ENCODE measurements around the gene GRK3.

The GRK3 gene

DNA sequence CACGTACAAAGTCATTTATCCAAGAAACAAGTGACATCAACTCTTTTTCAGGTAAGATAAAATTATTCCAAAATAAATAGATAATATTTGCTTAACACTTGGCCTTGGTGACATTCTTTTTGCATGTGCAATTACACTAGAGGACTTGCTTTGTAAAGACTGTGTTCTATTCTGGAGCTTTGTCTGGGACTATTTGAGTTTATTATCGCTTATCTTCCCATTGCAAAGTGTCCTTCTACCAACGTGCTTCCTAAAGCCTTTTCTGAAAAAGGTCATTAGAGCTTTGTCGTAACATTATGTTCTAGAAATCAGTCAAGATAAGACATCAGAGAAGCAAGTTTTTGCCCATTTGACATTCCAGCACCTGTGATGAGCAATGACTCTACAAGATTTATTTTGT lies 99.2 kb downstream of the GRK3 start:
- Histone ChIP-seq H3K36me3 (ENCODE audit: insufficient read depth, low read length) (no peaks in the 10 kb centered on the region), H3K27ac (ENCODE audit: low read depth, low read length, poor library complexity, severe bottlenecking) (no peak overlapping the region), H3K9ac (ENCODE audit: low read length) (no peak overlapping the region), H3K27me3 (ENCODE audit: insufficient read depth, low read length) (no peaks in the 10 kb centered on the region), H3K79me2 (ENCODE audit: insufficient read depth, low read length) (no peaks in the 10 kb centered on the region), H3K9me2 (ENCODE audit: low read depth, low read length) (no peaks in the 10 kb centered on the region), H2AFZ (ENCODE audit: low read length) (no peak overlapping the region), H3K4me3 (ENCODE audit: low read depth, low read length, poor library complexity, severe bottlenecking) (no peak overlapping the region), H4K20me1 (ENCODE audit: insufficient read depth, low read length) (no peaks in the 10 kb centered on the region; the same call in 1 of the 2 replicates), H3K9me3 (ENCODE audit: low read length) (no peaks in the 10 kb centered on the region), H3K4me2 (ENCODE audit: low read length) (no peak overlapping the region), H3F3A (ENCODE audit: insufficient read depth, low read length) (no peaks in the 10 kb centered on the region), H3K4me1 (ENCODE audit: insufficient read depth, low read length, severe bottlenecking) (no peaks in the 10 kb centered on the region)
- TF ChIP-seq CTCF (IDR thresholded peaks at IDR 0.05; ENCODE audit: low read length) (no peak), EZH2 (IDR thresholded peaks at IDR 0.05; ENCODE audit: borderline replicate concordance, low read length) (no peak)

DNA sequence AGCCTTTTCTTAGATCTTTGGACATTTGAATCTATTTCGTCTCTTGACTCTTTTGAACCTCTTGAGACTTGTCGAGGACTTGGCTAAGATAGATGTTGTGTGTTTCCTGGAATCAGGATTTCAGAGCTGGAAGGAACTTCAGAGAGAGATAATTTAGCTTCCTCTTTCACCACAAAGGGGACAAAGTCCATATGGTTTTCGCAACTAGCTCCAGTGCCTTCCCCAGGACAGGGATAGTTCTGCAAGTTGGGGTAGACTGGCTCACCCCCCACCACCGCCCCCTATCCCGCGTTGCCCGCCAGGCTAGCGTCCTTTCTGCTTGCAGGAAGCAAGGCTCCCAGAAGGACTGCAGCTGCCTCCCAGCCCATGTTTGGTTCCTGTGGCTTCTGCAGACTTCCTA lies 101.8 kb downstream of the GRK3 start:
- H3K9me3 ChIP-seq (ENCODE audit: low read length): no peaks in the 10 kb centered on the region
- H3K27me3 ChIP-seq (ENCODE audit: insufficient read depth, low read length): no peaks in the 10 kb centered on the region
- H3K9ac ChIP-seq (ENCODE audit: low read length): no peak overlapping the region
- H3K4me3 ChIP-seq (ENCODE audit: low read depth, low read length, poor library complexity, severe bottlenecking): no peak overlapping the region
- no peak overlapping the region for H3K4me2 ChIP-seq (ENCODE audit: low read length)
- no peaks in the 10 kb centered on the region for H3F3A ChIP-seq (ENCODE audit: insufficient read depth, low read length)
- TF ChIP-seq CTCF (IDR thresholded peaks at IDR 0.05; ENCODE audit: low read length) (no peak), EZH2 (IDR thresholded peaks at IDR 0.05; ENCODE audit: borderline replicate concordance, low read length) (no peak)
- H2AFZ ChIP-seq (ENCODE audit: low read length): no peak overlapping the region
- no peaks in the 10 kb centered on the region; the same call in 1 of the 2 replicates for H4K20me1 ChIP-seq (ENCODE audit: insufficient read depth, low read length)
- no peaks in the 10 kb centered on the region for H3K9me2 ChIP-seq (ENCODE audit: low read depth, low read length)
- no peaks in the 10 kb centered on the region for H3K36me3 ChIP-seq (ENCODE audit: insufficient read depth, low read length)
- H3K27ac ChIP-seq (ENCODE audit: low read depth, low read length, poor library complexity, severe bottlenecking): no peak overlapping the region
- H3K4me1 ChIP-seq (ENCODE audit: insufficient read depth, low read length, severe bottlenecking): no peaks in the 10 kb centered on the region
- no peaks in the 10 kb centered on the region for H3K79me2 ChIP-seq (ENCODE audit: insufficient read depth, low read length)

- H3F3A ChIP-seq (ENCODE audit: insufficient read depth, low read length): no peaks in the 10 kb centered on the region
- H3K4me1 ChIP-seq (ENCODE audit: insufficient read depth, low read length, severe bottlenecking): no peaks in the 10 kb centered on the region
- no peak for TF ChIP-seq EZH2 (IDR thresholded peaks at IDR 0.05; ENCODE audit: borderline replicate concordance, low read length)
- no peak for TF ChIP-seq CTCF (IDR thresholded peaks at IDR 0.05; ENCODE audit: low read length)
- H3K27ac ChIP-seq (ENCODE audit: low read depth, low read length, poor library complexity, severe bottlenecking): no peak overlapping the region
- no peaks in the 10 kb centered on the region for H3K9me2 ChIP-seq (ENCODE audit: low read depth, low read length)
- no peaks in the 10 kb centered on the region for H3K9me3 ChIP-seq (ENCODE audit: low read length)
- H3K36me3 ChIP-seq (ENCODE audit: insufficient read depth, low read length): no peaks in the 10 kb centered on the region
- no peak overlapping the region for H3K4me3 ChIP-seq (ENCODE audit: low read depth, low read length, poor library complexity, severe bottlenecking)
- H2AFZ ChIP-seq (ENCODE audit: low read length): no peak overlapping the region
- no peak overlapping the region for H3K9ac ChIP-seq (ENCODE audit: low read length)
- no peaks in the 10 kb centered on the region for H4K20me1 ChIP-seq (ENCODE audit: insufficient read depth, low read length)
- H3K27me3 ChIP-seq (ENCODE audit: insufficient read depth, low read length): no peaks in the 10 kb centered on the region
- H3K4me2 ChIP-seq (ENCODE audit: low read length): no peak overlapping the region
- no peaks in the 10 kb centered on the region for H3K79me2 ChIP-seq (ENCODE audit: insufficient read depth, low read length)
Measured at GRCh38 chr22:25668437-25668836, 104.0 kb downstream of the GRK3 start.
